NCI-H1694 (cell line): ENCODE measurements around the gene SRPX.

Experiments used
- DNase-seq: peaks from one replicate; lab custom pipeline; 2025; lab: John Stamatoyannopoulos, UW

The SRPX gene

DNA sequence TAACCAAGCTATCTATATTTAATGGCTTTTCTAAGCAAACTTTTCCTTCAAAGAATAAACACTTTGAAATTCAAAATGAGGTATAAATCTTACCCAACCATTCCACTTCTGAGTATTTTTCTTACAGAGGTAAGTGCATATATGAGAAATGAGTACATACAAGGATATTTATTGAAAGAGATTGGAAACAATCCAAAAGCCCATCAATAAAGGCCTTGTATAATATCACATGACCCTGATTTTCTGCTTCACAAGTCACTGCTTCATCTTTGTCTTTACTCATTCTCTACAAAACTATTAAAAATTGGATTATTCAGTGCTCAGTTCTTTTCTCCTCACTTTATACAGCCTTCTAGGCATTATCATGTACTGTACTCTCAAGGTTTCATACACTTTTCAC lies 91.3 kb downstream of the SRPX start:
- no peak for DNase-seq

- no peak for DNase-seq
These were observed 92.7 kb downstream of the SRPX start for GRCh38 chrX:38127961-38128360.

GRCh38 chrX:38126179-38126578 lies 94.5 kb downstream of the SRPX start:
- DNase-seq, result no peak

DNA sequence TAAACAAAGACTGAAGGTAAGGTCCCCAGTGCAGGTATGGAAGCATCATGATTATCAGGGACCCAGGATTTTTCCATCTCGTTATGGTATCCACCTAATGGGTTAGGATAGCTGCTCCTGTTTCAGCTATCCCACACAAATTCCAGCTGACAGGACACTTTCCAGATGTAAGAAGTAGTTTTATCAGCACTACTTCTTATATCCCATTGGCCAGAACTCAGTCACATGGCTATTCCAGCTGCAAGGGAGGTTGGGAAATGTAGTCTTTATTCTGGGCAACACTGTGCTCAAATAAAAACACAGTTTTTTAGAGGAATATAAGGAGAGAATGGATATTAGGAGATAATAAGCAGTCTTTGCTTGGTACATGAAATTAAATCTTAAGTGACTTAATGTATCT lies 96.7 kb downstream of the SRPX start:
- DNase-seq, result no peak

GRCh38 chrX:38117485-38117884 lies 103.2 kb downstream of the SRPX start:
- DNase-seq, result peak; percentile 95

GRCh38 chrX:38116706-38117105 lies 104.0 kb downstream of the SRPX start:
- no peak for DNase-seq

DNA sequence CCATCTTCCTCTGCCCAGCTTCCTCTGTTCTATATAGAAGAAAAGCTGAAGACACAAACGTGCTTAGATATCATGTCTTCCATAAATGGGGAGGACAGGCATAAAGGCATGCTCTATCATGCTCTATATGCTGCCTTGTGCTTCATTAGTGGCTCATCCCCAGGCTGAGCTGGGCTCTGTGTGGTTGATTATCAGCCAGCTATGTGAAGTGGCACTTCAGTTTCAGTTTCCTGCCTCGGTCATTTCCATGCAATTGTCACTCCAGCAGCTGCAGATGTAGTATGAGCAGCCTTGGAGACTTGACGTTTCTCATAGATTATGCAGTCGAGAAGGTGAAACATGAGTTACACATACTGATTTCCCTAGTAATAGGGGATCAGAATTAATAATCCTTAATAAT lies 108.1 kb downstream of the SRPX start:
- DNase-seq, result no peak

GRCh38 chrX:38111196-38111595 lies 109.5 kb downstream of the SRPX start:
- no peak for DNase-seq

DNA sequence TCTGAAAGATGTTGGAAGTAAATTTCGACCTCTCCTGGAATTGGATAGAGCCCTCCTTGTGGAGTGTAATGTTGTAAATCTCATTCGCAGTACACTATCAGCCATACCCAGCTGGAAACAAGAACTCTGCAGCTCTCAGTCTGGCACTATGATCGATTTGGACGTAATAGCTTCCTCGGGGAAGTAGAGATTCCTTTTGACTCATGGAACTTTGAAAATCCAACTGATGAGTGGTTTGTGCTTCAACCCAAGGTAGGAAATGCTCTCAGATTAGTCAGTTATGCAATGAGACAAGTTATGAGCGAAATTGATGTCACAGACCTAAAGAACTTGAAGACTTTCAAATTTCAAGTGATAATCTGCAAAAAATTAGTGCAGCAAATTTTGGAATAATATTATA lies 110.4 kb downstream of the SRPX start:
- no peak for DNase-seq

- DNase-seq, result peak; percentile 82
These were observed 111.4 kb downstream of the SRPX start for GRCh38 chrX:38109042-38109898.

GRCh38 chrX:38108364-38108763 lies 112.3 kb downstream of the SRPX start:
- no peak for DNase-seq

DNA sequence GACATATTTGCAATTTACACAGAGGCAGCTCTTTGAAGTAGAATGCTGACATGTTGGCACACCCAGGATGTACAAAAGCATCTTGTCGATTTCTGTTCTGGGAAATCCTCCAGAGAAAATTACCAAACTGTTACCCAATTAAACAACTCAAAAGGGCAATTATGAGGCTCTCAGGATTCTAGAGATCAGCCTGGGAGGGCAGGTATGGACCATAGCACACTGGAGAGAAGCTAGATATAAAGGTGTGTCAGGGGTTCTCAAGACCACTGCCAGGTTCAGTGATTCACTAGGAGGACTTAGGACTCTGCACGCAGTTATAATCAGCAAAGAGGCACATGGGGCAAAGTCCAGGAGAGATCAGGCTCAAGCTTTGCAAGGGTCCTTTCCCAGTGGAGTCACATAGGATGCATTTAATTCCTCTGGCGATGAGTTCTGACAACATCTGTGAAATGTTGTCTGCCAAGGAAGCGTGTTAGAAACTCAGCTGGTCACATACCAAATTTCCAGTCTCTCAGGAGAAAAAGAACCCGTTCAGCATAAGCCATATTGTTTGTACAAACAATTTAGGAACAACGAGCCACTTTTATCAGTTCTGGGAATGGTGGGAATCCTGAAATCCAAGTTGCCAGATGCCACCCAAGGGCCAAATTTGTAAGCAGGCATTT lies 113.5 kb downstream of the SRPX start:
- DNase-seq, result peak; percentile 55

DNA sequence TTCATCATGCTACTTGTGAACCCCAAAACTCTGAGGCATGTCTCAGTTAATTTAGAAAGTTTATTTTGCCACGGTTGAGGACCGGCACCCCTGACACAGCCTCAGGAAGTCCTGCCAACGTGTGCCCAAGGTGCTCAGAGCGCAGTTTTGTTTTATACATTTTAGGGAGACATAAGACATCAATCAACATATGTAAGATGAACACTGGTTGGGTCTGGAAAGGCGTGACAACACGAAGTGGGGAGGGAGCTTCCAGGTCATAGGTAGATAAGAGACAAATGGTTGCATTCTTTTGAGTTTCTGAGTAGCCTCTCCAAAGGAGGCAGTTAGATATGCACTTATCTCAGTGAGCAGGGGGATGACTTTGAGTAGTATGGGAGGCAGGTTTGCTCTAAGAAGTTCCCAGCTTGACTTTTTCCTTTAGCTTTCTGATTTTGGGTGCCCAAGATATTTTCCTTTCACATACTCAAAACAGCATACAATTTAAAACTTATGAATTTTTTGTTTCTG lies 115.4 kb downstream of the SRPX start:
- DNase-seq, result no peak

GRCh38 chrX:38103857-38104812 lies 116.5 kb downstream of the SRPX start:
- DNase-seq, result no peak

DNA sequence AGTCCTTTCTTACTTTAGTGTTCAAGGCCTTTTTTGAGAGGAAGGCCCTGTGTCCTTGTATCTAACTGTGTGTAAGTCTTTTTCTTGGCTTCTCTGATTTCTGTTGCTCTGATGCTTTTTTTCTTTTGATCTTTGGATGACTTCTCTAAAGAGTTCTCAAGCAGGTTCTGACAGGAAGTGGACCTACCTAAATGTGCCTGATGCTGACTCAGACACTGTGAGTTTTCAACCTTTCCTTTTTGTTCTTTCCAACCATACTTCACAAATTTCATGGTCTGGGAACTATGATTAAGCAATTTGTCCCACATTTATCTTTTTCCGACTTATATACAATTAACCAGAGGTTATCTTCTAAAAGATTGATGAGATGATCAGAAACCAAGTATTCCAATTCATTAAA lies 117.8 kb downstream of the SRPX start:
- no peak for DNase-seq

DNA sequence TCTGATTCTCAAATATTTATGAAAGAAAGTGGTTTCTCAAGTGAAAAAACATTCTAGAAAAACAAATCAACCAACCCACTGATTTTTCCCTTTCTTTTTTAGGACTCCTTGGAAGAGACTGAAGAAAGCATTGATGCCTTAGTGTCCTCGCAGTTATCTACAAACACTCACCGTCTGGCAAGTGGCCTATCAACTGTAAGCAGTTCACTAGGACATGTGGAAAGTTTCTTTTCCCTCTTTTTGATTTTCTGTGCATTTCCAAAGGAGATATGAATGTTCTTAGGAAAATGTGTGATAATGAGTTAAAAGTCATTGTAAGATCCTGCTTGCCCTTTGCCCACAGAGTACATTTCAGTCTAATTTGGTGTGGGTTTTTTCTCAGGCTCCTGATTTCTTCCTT lies 118.4 kb downstream of the SRPX start:
- DNase-seq, result no peak

DNA sequence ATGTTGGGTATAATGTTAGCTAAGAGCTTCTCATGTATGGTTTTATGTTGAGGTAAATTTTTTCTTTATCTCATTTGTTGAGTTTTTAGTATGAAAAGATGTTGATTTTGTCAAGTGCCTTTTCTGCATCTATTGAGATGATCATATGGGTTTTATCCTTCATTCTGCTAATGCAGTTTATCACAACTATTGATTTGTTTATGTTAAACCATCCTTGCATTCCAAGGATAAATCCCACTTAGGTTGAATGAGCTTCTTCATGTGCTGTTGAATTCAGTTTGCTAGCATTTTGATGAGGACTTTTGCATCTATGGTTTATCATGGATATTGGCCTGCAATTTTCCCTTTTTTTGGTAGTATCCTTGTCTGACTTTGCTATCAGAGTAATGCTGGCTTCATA lies 121.0 kb downstream of the SRPX start:
- DNase-seq, result no peak
